ELR (cell line): ENCODE results near the gene ANKRD65.
"Not testable (repeated sequence)": the region's sequence is repeated elsewhere in the genome, so short reads cannot be mapped to it uniquely, and the experiment has no call there.

Experiments
- DNase-seq: peaks from one replicate; pipeline ENCODE4 v3.0.0-alpha.2; 2015; ENCODE audit warnings: low read depth

The ANKRD65 gene

DNA sequence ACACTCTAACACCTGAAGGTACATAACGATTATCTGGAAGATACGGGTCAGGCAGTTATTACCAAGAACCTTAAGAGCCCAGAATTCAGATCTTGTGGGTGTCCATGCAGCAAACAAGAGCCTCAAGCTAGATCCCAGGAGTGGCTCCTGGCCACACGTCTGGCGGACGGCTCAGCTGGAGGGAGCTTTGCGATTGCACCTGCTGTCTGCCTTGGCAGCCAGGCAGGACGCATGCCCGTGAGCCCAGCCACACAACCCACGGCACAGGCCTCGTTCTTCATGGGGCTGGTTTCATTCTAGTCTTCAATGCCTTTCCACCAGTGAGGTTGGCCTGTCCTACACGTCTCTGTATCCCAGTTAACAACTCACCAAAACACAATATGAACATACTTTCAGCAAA lies 27.6 kb downstream of the ANKRD65 start:
- DNase-seq: no peak

DNA sequence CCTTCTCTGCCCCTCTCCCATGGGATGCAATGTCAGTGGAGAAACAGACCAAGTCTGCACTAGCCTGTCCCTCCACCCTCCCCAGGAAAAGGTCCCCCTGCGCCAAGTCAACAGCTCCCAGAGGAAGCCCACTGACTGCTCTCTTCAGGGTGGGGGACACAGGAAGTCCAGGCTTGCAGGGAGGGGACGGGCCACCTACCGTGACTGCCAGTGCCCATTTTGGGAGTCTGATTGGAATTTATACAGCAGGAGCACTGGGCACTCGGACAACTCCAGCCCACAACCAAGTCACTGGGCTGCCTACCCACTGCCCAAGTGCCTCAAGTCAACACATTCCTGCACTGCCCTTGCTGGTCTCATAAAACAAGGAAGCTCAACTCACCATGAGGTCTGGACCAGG lies 28.1 kb downstream of the ANKRD65 start:
- no peak for DNase-seq

DNA sequence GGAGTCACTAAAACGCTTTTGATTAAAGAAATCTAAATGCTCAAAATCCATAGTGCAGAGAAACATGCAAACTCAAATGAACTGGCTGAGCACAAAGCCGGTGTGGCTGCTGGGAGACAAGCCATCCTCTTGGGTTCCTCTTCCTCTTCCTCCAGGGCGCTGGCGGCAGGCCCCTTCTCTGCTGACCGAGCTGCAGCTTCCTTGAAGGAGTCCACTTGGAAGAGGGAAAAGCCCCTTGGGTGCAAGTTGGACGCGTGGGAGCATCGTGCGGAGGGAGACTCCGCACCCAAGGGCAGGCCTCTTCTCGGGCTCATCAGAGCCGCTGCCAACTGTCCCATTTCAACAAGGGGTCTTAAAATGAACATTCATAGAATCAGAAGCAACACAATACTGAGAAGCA lies 29.9 kb downstream of the ANKRD65 start:
- DNase-seq: no peak

DNA sequence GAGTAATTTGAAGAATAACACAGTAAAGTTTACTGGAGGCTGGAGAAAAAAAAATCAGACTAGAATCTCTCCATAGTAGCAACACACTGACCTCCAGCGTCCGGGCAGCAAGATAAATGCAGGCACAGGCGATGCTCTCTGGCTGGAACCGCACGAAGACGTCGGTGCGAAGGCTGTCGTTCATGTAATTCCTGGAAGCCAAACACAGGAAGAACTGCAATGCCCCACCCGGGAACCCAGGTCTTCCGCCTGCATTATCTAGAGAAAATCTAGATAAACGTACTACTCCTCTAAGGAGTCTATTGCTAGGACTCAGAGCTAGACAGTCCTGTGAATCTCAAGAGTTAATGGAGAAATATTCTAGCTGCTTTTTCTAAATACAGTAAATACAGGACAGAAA lies 30.4 kb downstream of the ANKRD65 start:
- DNase-seq: no peak

DNA sequence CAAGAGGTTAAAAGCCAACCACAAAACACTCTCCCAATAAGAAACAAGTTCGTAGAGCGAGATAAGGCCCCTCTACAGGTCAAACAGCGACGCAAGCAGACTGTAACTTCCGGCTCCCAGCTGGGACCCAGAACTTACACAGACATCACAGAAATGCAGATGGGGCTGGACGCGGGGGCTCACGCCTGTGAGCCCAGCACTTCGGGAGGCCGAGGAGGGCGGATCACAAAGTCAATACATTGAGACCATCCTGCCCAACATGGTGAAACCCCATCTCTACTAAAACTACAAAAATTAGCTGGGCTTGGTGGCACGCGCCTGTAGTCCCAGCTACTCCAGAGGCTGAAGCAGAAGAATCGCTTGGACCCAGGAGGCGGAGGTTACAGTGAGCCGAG lies 33.0 kb downstream of the ANKRD65 start:
- no peak for DNase-seq

DNA sequence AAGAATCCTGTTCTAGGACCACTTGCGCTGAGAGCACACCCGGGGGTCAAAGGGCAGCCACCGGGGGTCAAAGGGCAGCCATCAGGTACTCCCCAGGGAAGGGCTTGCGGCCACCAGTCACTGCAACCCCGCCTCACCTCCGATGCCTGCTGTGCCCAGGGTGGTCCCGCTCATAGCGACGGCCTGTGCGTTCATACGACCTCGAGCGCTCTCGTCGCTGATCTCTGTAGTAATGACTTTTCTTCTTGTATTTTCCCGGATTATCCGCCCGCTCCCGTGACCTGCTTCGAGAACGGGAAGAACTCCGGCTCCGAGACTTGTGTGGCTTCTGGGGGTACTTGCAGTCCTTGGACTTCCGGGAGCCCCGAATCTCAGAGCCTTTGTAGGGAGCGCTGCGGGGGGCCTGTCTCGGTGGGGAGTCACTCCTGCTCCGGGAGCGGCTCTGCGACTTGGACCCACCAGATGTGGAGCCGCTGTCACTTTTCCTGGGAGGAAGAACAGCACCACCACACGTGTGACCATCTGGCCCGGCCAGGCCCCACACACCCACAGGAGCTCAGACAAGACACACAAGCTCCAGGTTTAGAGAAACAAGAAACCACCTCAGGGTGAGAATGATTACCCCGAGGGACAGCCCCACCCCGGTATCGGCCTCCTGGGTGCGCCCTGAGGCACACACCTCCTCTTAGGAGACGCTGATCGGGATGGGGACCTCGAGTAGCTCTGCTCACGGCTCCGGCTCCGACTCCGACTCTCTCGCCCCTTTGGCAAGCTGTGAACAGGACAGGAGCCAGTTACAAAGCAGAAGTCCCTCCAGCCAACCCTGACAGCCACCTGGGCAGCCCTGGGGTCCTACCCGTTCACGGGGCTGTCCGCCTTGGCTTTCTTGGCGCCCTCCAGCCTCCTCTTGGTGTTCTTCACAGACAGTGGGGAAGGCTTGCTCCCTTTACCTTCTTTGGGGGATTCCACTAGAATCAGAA lies 33.7 kb downstream of the ANKRD65 start:
- no peak for DNase-seq

DNA sequence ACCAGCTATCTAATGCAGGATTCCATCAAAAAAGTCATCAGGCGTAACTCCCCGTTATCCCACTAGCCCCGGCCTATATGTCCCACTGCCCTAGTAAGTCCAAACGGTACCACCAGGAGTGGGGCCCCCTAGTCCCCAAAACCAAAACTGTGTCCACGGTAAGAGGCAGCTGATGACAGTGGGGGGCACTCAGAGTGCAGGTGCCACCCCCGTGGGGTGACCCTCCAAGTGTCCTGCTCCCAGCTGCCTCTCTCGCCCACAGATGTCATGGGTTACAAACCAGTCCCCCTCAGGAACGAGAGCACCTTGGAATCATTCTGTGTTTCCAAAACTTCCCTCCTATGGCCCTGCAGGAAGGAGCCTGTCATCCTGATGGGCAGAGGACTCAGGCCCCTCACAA lies 35.1 kb downstream of the ANKRD65 start:
- DNase-seq: no peak

DNA sequence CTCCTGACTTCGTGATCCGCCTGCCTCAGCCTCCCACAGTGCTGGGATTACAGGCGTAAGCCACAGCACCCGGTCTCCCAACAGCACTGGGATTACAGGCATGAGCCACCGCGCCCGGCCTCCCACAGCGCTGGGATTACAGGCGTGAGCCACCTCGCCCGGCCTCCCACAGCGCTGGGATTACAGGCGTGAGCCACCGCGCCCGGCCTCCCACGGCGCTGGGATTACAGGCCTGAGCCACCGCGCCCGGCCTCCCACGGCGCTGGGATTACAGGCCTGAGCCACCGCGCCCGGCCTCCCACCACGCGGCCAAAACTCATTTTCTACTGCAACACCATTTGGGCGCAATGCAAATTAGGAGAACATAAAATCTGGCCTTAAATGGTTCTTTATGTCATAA lies 35.7 kb downstream of the ANKRD65 start:
- DNase-seq: not testable (repeated sequence)

DNA sequence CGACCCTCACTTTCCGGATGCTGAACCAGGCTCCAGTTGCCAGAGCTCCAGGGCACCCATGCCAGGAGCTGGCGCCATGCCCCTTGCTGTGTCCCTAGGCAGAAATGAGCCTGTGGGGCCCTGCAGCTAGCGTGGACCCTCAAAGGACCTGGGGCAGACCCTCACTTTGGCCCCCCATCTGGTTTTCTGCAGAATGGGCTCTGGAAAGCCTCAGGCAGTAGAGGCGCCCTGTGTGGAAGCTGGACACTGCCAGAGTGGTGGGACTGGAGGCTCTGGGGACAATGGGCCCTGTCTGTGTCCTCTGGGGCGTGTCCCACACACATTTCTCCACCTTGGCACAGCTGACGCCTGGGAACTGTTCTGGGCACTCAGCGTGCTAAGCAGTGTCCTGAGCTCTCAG lies 39.8 kb downstream of the ANKRD65 start:
- DNase-seq: no peak

DNA sequence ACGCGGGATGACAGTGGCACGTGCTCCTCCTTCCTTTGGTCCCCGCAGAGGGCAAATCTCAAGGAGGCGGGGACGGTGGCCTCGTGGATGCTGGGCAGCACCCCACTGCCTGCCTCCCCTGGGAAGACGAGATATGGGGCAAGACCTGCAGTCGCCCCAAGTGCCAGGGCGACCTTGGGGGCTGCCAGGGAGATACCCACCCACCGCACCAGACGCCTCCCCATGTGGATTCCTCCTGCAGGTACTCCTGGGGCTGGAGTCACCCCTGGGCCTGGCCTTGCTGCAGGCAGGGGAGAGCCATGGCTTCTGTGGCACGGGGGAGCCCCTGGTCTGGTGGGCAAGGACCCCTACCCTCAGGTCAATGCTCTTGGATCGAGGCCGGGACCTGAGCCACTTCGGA lies 40.2 kb downstream of the ANKRD65 start:
- no peak for DNase-seq

DNA sequence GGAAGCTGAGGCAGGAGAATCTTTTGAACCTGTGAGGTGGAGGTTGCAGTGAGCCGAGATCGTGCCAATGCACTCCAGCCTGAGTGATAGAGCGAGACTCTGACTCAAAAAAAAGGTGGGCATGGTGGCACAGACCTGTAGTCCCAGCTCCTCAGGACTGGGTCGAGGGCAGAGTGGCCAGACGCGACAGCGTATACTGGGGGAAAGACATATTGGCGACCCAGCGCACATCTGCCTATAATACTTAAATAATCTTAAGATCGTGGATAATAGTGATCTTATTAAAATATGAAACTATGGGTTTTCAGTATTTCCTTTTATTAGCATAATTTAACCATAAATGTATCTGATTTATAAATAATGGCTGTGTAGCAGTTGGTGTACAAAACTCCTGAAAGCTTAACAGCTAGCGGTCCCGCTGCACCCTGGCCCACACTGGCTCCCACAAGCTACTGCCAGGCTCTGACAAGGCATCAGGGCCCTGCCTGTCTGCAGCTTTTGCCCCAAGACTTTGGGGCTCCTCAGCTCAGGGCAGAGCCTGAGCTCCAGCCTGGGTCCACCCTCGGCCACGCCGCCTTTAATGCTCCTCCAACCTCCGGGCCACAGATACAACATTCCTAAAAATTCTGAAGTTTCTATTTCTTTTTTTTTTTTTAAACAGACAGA lies 43.4 kb downstream of the ANKRD65 start:
- DNase-seq: no peak

DNA sequence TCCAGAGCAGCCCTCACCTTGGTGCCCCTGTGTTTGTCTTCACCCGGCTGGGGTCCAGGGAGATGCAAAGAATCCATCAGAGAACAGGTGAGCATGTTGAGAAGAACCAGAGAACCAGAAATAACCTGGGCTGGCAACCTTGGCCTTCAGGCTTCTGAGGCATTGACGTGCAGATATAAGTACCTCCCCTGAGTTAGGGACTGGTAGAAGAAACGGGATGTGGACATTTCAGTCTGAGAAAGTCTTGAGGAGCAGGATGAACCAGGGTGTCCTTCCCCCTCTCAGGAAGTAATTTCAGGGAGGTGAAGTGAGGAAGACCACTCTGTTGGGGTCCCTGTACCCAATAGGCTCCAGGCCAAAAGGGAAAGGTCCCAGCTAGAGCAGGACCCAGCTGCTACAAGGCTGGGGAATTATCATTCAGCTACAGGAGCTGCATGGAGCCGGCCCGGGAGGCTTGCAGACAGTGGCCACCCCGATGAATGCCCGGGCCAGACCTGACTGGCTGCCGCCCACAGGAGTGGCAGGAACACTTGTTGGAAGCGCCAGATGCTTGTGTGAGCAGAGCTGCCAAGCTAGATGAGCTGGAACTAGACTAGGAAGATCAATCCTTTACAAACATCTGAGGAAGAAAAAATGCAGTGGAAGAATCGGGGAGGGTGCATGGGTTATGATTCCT lies 44.4 kb downstream of the ANKRD65 start:
- DNase-seq: no peak

DNA sequence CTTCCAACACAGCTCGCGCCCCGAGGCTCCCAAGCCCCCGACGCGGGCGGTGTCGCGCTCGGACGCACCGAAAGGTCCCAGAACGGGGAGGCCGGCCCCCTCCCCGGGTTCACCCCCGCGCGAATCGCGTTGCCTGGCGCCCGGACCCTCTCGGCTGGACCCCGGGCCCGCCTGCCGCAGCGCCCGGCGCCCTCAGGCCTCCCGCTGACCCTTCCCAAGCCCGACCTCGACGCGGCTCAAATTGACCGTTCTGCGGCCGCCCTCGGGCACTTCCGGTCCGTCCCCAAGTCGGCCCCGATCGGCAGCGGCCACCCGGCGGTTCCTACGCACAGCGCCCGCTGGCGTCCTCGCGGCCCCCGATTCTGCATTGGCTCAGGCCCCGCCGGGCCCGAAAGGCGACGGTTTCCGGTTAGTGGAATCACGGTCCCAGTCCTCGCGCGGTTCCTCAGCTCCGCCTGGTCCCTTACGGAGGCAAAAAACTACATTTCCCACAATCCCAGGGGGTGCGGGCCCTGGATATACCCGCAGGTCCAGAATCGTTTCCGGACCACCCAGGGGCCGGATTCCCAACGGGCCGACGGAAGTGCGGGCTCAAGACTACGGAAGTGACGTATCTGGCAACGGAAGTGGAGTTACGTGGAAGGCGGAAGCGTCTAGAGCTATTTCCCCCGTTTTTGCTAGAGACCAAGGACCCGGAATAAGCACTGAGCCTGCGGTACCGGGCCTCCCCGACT lies 46.0 kb downstream of the ANKRD65 start, which contains the start of gene AURKAIP1:
Gene AURKAIP1, minus strand, starts transcription at position 279 of the 734 bp plus-strand sequence. CDS start 451 bp downstream, outside the sequence.
- peak; percentile 100 for DNase-seq

DNA sequence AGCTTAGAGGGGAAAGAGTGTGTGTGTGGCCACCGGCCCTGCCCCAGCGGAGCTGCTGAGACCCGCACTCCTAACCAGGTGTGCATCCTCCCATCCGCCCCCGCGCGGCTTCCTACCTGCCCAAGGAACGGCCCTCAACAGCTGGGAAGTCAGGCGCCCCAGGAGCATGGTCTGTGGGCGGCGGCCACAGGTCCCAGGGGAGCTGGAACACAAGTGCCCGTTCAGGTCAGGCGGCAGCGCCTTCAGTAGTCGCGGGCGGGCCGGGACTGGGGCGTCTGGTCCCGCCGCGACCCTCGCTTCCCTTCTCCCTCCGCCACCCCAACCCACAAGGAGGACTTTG lies 46.5 kb downstream of the ANKRD65 start:
- no peak for DNase-seq

DNA sequence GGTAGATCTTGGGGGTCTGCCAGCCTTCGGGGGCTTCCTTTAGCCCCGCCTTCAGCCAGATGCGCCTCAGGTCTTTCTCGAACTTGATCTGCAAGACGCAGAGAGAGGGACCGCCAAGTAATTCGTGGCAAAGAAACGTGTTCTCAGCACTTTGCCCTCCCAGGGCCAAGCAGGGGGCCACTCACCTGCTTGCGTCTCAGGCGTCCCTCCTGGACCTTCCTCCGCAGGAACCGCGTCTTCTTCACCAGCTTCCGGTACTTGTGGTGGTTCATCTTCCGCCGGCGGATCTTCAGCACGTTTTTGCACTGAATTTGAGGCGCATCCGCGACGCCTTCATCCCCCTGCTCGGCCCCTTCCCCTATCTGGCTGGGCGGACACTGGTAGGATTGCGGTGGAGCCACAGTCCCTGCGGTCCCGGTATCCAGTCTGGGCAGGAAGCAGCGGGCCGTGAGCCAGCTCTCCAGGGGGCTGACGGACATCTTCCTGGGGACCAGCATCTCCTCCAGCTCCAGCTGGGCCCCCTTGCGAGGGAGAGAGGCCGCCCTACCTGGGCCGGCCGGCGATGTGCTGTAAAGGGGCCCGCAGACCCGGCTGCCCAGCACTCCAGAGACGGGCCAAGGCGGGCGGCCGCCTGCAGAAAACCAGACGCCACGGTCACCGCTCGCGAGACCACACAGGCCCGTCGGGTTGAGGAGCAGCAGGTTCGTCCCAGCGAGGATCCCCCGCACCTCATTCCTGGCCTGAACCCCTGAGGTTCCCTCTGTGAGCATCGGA lies 47.1 kb downstream of the ANKRD65 start:
- DNase-seq: no peak

DNA sequence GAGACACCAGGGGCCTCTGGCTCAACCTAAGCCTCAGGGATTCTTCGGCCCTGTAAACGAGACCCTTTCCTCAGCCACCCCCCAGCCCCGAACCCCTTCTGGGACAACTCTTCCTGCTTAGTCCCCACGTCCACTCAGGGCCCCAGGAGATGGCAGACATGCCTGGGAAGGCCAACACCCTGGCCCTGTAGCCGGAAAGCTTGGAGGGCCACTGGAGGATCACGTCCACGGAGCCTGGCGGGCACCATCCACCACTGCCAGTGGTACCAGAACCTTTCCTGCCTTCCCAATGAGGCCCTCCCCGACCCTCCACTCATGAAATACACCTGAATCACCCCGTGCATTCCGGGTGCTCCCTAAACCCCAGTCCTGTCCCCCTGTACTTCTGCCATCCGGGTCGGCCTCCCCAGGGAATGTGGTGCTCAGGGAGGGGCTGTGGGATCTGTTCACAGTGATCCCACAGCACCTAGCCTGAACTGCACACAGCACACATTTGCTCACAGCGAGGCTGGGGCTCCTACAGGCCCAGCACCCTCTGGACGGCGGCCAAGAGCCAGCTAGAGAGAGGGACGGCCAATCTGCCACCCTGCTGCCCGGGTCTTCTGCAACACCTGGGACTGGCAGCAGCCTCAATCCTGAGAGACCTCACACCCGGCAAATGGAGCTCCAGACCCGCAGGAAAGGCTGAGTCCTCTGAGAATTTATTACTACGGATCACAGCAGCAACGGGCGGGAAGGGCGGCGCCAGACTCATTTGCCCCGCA lies 47.8 kb downstream of the ANKRD65 start:
- no peak for DNase-seq

DNA sequence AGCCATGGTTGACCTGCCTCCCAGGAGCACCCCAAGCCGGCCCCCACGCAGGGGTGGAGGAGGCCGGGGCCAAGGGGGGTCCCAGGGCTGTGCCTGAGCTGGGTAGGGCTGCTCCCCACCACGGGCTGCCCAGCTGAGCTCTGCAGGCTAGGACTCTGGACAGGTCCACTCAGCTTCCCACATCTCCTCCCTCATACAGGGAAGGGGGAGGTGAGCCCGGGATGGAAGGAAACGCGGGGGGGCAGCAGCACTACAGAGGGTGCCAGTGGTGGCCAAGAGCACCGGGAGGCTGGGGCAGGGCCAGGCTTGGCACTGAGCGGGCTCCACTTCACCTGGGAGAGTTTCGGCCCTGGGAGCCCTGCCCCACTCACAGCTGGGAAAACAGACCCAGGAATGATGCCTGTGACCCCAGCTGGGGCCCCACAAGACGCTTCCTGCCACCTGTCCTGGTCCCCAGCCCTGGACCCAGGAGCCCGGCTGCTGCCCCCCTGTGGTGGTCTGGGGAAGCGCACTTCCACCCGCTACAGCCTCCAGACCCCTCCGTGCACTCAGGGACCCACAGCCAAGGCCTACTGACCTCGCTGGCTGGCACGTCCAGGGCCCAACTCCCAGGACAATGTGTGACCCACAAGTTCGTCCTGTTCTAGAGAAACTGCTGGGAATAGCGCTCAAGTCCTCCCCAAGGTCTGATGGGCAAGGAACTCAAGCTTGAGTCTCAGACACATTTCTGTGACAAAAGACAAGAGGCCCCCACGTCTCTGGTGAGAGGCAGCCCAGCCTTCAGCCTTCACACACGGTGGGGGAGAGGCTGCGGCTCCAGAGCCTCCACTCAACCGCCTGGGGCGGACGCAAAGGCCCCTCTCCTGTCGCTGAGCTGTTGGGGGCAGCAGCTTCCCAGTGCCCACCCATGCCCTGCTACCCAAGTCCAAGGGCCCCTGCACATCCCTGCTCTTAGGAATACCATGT lies 49.0 kb downstream of the ANKRD65 start:
- peak; percentile 63 for DNase-seq

DNA sequence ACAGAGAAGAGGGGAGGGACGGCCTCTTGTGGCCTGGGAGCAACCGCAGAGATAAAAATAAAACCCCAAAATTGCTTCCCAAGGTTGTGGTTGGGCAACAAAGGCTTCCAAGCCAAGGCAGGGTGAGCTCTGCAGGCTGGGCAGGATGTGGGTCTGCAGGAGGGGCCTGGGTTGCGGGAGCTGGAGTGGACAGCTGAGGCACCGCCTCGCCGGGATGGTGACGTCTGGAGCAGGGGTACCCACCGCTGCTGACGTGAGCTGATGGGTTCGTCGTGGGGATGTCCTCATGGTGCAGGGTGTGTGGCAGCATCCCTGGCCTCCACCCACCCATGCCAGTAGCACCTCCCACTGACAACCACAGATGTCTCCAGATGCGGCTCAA lies 49.7 kb downstream of the ANKRD65 start:
- DNase-seq: no peak

DNA sequence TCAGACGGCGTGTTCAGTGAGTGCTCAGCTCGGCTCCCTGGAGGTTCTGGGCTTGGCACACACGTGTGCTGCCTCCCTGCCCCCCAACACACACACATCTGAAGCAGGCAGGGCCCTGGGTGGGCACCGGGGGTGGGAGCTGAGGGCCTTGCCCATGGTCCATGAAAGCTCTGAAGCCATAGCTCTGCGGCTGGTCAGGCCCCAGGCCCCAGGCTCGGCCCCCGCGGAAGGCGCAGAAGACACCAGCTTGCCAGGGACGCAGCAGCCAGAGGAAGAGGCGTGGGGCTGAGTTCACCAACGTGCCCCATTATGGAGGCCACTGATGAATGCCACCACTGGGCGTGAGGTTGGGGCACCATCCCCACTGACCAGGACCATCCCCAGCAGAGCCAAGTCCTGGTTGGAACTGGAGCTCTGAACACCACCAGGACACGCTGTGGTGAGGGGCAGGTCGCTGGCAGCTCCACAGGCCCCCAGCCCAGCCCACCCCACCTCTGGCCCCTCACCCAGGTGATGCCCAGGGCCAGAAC lies 50.2 kb downstream of the ANKRD65 start:
- DNase-seq: no peak
